Progenitor cell of endocrine pancreas (in vitro differentiated cells): ENCODE measurements around the gene IL17RA. TPM values are rescaled to one million over a fixed set of nuclear protein-coding genes. Genes with fewer than 3 reads are reported as not detected.

ENCODE experiments used
- DNase-seq: peaks from one replicate; pipeline ENCODE4 v3.0.0; 2021; ENCODE audit warnings: low spot score; ENCODE audit not compliant: unreplicated experiment
- H3K27ac Mint-ChIP-seq: 2 replicates; pipeline ENCODE4 v1.8.0; 2021; ENCODE audit warnings: mild to moderate bottlenecking, moderate library complexity, mixed read lengths
- H3K27me3 Mint-ChIP-seq: 2 replicates; pipeline ENCODE4 v1.8.0; 2021; ENCODE audit warnings: mixed read lengths
- H3K36me3 Mint-ChIP-seq: 2 replicates; pipeline ENCODE4 v1.8.0; 2022; ENCODE audit warnings: mixed read lengths; ENCODE audit not compliant: insufficient read depth
- H3K4me1 Mint-ChIP-seq: 2 replicates; pipeline ENCODE4 v1.8.0; 2021; ENCODE audit warnings: low read depth, mixed read lengths
- H3K4me3 Mint-ChIP-seq: 2 replicates; pipeline ENCODE4 v1.8.0; 2021; ENCODE audit warnings: low read depth, mild to moderate bottlenecking, moderate library complexity, mixed read lengths
- H3K9me3 Mint-ChIP-seq: 2 replicates; pipeline ENCODE4 v1.8.0; 2021; ENCODE audit warnings: low read depth, mixed read lengths
- total RNA-seq: library from RNA; stranded (reverse); gene quantifications from 2 replicates; pipeline ENCODE4 v1.2.1, GENCODE V29; 2021
- TF ChIP-seq, protein P1 (sequence below): fragments of 200-600 bp; sonication (generic); IDR thresholded peaks from one replicate; pipeline ENCODE4 v1.5.0; 2021; ENCODE audit warnings: antibody characterized with exemption, mild to moderate bottlenecking; ENCODE audit not compliant: unreplicated experiment

IL17RA gene
- total RNA-seq, 1 donor from 2014 or later, result 8.4 TPM

DNA sequence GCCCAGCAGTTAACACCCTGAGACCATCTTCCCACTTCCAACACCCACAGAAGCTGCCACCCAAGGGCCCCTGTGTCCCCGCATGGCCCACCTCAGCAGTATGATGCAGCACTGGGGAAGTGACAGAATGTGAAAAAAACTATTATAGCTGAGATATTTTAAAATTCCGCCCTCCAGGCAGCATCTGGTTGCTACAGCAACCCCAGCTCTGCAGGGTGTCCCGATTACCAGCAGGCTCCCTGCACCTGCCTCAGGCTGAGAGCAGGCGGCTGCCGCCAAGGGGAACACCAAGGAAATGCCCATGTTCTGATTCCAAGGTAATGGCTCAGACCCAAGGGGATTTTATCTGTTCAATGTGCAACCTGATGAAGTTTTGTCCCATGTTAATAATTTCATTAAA, 46.9 kb downstream of the IL17RA start:
- DNase-seq, result no peak
- Mint-ChIP-seq H3K27ac (no peak overlapping the region), H3K27me3 (no peaks in the 10 kb centered on the region), H3K4me1 (no peaks in the 10 kb centered on the region), H3K9me3 (no peaks in the 10 kb centered on the region), H3K4me3 (no peak overlapping the region), H3K36me3 (no peaks in the 10 kb centered on the region)
- TF ChIP-seq, protein P1, sequence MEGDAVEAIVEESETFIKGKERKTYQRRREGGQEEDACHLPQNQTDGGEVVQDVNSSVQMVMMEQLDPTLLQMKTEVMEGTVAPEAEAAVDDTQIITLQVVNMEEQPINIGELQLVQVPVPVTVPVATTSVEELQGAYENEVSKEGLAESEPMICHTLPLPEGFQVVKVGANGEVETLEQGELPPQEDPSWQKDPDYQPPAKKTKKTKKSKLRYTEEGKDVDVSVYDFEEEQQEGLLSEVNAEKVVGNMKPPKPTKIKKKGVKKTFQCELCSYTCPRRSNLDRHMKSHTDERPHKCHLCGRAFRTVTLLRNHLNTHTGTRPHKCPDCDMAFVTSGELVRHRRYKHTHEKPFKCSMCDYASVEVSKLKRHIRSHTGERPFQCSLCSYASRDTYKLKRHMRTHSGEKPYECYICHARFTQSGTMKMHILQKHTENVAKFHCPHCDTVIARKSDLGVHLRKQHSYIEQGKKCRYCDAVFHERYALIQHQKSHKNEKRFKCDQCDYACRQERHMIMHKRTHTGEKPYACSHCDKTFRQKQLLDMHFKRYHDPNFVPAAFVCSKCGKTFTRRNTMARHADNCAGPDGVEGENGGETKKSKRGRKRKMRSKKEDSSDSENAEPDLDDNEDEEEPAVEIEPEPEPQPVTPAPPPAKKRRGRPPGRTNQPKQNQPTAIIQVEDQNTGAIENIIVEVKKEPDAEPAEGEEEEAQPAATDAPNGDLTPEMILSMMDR, result no peak

DNA sequence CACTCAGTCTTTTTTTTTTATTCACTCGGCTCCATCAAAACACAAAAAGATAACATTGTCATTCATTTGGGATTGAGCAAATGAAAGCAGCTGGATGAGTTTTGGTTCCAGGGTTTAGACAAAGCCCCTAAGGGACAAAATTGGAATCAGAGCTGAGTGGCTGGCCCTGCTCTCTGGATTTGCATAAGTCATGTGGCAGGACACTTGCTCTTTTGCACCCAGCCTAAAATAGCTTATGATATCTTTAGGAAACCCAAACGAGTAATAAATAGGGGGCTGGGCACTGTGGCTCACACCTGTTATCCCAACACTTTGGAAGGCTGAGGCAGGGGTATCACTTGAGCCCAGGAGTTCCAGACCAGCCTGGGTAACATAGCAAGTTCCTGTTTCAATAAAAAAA, 47.3 kb downstream of the IL17RA start:
- TF ChIP-seq, protein P1, result no peak
- Mint-ChIP-seq H3K4me3 (no peak overlapping the region), H3K27ac (no peak overlapping the region), H3K4me1 (no peaks in the 10 kb centered on the region), H3K36me3 (peaks cover 2% of the 10 kb centered on the region), H3K27me3 (no peaks in the 10 kb centered on the region), H3K9me3 (no peaks in the 10 kb centered on the region)
- DNase-seq, result no peak

DNA sequence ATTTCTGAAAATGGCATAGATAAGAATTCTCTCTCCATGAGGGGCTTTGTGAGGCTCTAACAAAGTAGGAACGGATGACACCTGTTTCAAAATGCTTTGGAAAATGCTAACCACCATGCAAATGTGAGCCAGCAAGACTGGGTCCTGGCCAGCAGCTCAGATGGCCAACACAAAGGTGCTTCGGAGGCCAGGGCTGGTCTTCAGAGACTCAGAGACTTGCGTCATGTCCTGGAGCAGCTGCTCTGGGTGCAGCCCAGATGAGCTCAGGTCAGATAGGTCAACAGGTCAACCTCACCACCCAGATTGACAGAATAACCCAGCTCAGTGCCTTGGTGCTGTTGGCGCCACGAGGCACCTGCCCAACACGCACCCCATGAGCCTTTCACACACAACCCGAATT, 48.3 kb downstream of the IL17RA start:
- H3K9me3 Mint-ChIP-seq, result no peaks in the 10 kb centered on the region
- H3K27ac Mint-ChIP-seq, result no peak overlapping the region
- DNase-seq, result no peak

DNA sequence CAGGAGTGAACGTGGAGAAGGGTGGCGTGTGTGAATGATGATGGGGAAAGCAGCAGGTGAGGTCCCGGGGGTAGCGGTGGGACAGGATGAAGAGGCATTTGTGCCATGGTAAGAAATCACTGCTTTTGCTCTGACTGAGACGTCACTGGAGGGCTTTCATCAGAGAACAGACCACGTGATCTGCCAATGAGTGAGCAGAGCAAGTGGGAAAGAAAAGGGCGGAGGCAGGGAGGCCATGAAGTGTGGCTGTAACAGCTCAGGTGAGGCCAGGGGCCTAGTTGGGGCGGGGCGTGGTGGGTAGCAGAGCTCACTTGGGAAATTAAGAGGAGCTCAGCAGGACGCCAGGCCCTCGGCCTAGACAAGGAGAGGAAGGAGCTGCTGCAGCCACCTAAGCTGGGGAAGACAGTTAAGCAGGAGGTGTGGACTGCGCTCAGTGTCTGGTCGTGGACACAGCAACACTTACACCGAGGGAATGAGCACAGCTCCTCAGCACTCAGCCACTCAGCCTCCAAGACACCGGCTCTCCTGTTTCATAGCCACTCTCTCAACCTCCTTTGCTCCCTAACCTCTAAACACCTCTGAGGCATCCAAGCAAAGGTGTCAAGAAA, 50.5 kb downstream of the IL17RA start:
- H3K4me1 Mint-ChIP-seq, result no peaks in the 10 kb centered on the region
- TF ChIP-seq, protein P1, result no peak
- H3K36me3 Mint-ChIP-seq, result peaks cover 2% of the 10 kb centered on the region
- H3K27me3 Mint-ChIP-seq, result no peaks in the 10 kb centered on the region
- no peak for DNase-seq
- H3K4me3 Mint-ChIP-seq, result no peak overlapping the region
- no peaks in the 10 kb centered on the region for H3K9me3 Mint-ChIP-seq
- H3K27ac Mint-ChIP-seq, result no peak overlapping the region

More for the DNA sequence above, 48.3 kb downstream of the IL17RA start:
- H3K4me1 Mint-ChIP-seq, result no peaks in the 10 kb centered on the region
- TF ChIP-seq, protein P1, result no peak
- H3K27me3 Mint-ChIP-seq, result no peaks in the 10 kb centered on the region
- no peak overlapping the region for H3K4me3 Mint-ChIP-seq
- peaks cover 2% of the 10 kb centered on the region for H3K36me3 Mint-ChIP-seq

DNA sequence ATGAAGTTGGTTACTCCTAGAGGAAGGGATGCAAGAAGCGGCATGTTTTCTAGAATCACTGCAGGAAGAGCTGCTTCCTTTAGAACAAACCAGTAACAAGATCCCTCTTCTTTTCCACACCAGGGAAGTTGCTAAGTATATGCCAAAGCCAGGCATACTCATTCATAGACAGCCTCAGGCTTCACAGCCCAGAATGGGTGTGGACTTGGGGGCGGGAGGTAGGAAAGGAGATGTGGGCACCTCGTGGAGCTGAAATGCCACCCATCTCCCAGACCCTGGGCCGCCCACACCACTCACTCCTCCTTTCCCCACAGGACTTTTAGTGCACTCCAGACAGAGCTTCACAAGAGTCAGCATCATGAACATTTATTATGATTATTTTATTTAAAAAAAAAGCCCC, 52.4 kb downstream of the IL17RA start:
- Mint-ChIP-seq H3K27me3 (no peaks in the 10 kb centered on the region), H3K4me1 (no peaks in the 10 kb centered on the region), H3K36me3 (peaks cover 2% of the 10 kb centered on the region), H3K27ac (no peak overlapping the region), H3K4me3 (no peak overlapping the region), H3K9me3 (no peaks in the 10 kb centered on the region)
- DNase-seq, result no peak
- TF ChIP-seq, protein P1, result no peak
